ENCODE data around the gene TWIST2. TPM values are rescaled to one million over a fixed set of nuclear protein-coding genes. Genes with fewer than 3 reads are reported as not detected.

TWIST2 gene
- total and polyA plus RNA-seq, 7 donors: 0.92 to 92.2 (median 53.9) TPM

GRCh38 chr2:238814815-238815214 is 33.1 kb upstream of the TWIST2 start:
- Histone ChIP-seq H3K27ac (no peak overlapping the region), H3K27me3 (peaks cover 0 to 4% (median 0%) of the 10 kb centered on the region in 3 donors), H3K4me1 (no peaks in the 10 kb centered on the region), H3K9me3 (no peaks in the 10 kb centered on the region), H3K4me3 (no peak overlapping the region), H3K36me3 (no peaks in the 10 kb centered on the region)
- intact Hi-C loops (cut with DNase I): no loop called here
- 75 to 81% methylated on average over 4 of the region's 4 CpGs for WGBS, 2 donors
- no peak for DNase-seq
- TF ChIP-seq CTCF (IDR thresholded peaks at IDR 0.05) (no peak), EP300 (IDR thresholded peaks at IDR 0.05) (no peak), POLR2AphosphoS5 (IDR thresholded peaks at IDR 0.05) (no peak), POLR2A (IDR thresholded peaks at IDR 0.05) (no peak)

GRCh38 chr2:238816291-238816690 is 31.6 kb upstream of the TWIST2 start:
- TF ChIP-seq POLR2AphosphoS5 (IDR thresholded peaks at IDR 0.05): no peak
- no peak for TF ChIP-seq CTCF (IDR thresholded peaks at IDR 0.05)
- TF ChIP-seq EP300 (IDR thresholded peaks at IDR 0.05): no peak
- TF ChIP-seq POLR2A (IDR thresholded peaks at IDR 0.05): no peak
- Histone ChIP-seq H3K9me3 (no peaks in the 10 kb centered on the region), H3K4me3 (no peak overlapping the region), H3K27ac (no peak overlapping the region), H3K27me3 (peaks cover 0 to 4% (median 0%) of the 10 kb centered on the region in 3 donors), H3K4me1 (peaks cover 0 to 3% (median under 1%) of the 10 kb centered on the region in 4 donors), H3K36me3 (no peaks in the 10 kb centered on the region)
- intact Hi-C loops (cut with DNase I): no loop called here
- WGBS, 2 donors: 64 to 71% methylated on average over 2 of the region's 2 CpGs
- DNase-seq: no peak

GRCh38 chr2:238817382-238817781 is 30.5 kb upstream of the TWIST2 start:
- no peaks in the 10 kb centered on the region for H3K36me3 ChIP-seq
- DNase-seq: no peak
- intact Hi-C loops (cut with DNase I): no loop called here
- 40 to 46% methylated on average over 5 of the region's 5 CpGs for WGBS, 2 donors
- peaks cover 0 to 7% (median 1%) of the 10 kb centered on the region in 4 donors for H3K4me1 ChIP-seq
- no peak overlapping the region for H3K4me3 ChIP-seq
- H3K27ac ChIP-seq: no peak overlapping the region
- TF ChIP-seq CTCF (IDR thresholded peaks at IDR 0.05): no peak
- peaks cover 0 to 4% (median 0%) of the 10 kb centered on the region in 3 donors for H3K27me3 ChIP-seq
- H3K9me3 ChIP-seq: no peaks in the 10 kb centered on the region

- H3K4me3 ChIP-seq: no peak overlapping the region
- H3K27ac ChIP-seq: no peak overlapping the region
- peaks cover 0 to 4% (median 0%) of the 10 kb centered on the region in 3 donors for H3K27me3 ChIP-seq
- 71 to 72% methylated on average over 5 of the region's 5 CpGs for WGBS, 2 donors
- peaks cover 0 to 7% (median 1%) of the 10 kb centered on the region in 4 donors for H3K4me1 ChIP-seq
- no peak for DNase-seq
- H3K9me3 ChIP-seq: no peaks in the 10 kb centered on the region
- intact Hi-C loops (cut with DNase I): no loop called here
- TF ChIP-seq EP300 (IDR thresholded peaks at IDR 0.05): no peak
- no peak for TF ChIP-seq POLR2AphosphoS5 (IDR thresholded peaks at IDR 0.05)
- TF ChIP-seq CTCF (IDR thresholded peaks at IDR 0.05): no peak
- no peak for TF ChIP-seq POLR2A (IDR thresholded peaks at IDR 0.05)
- H3K36me3 ChIP-seq: no peaks in the 10 kb centered on the region
Measured at GRCh38 chr2:238817891-238818290, 30.0 kb upstream of the TWIST2 start.

- Histone ChIP-seq H3K4me1 (peaks cover 0 to 7% (median 1%) of the 10 kb centered on the region in 4 donors), H3K4me3 (no peak overlapping the region), H3K36me3 (no peaks in the 10 kb centered on the region), H3K9me3 (no peaks in the 10 kb centered on the region), H3K27me3 (peaks cover 0 to 4% (median 0%) of the 10 kb centered on the region in 3 donors), H3K27ac (no peak overlapping the region)
- intact Hi-C loops (cut with DNase I): no loop called here
- 54 to 56% methylated on average over 2 of the region's 2 CpGs for WGBS, 2 donors
- no peak for DNase-seq
- TF ChIP-seq EP300 (IDR thresholded peaks at IDR 0.05) (no peak), CTCF (IDR thresholded peaks at IDR 0.05) (no peak), POLR2AphosphoS5 (IDR thresholded peaks at IDR 0.05) (no peak)
Measured at GRCh38 chr2:238818561-238818960, 29.3 kb upstream of the TWIST2 start.
